RWPE2 (cell line): ENCODE measurements around the gene MRPL22.

Experiments
- ATAC-seq: fragments of 200-7000 bp; cut with Tn5 transposase; 3 replicates; pipeline ENCODE4 v1.9.1; 2021; ENCODE audit warnings: low read depth
- DNase-seq: peaks from one replicate; pipeline ENCODE4 v3.0.0-alpha.2; 2020; ENCODE audit warnings: low spot score
- H3K27ac ChIP-seq: fragments of 450-650 bp; 2 replicates; pipeline ENCODE4 v1.5.1; 2017; ENCODE audit warnings: mild to moderate bottlenecking; ENCODE audit not compliant: poor library complexity, severe bottlenecking
- H3K27me3 ChIP-seq: fragments of 250-450 bp; sonication (Bioruptor Pico); 2 replicates; pipeline ENCODE4 v1.5.1; 2021; ENCODE audit warnings: mild to moderate bottlenecking, moderate library complexity; ENCODE audit not compliant: insufficient read depth, poor library complexity, severe bottlenecking
- H3K36me3 ChIP-seq: fragments of 250-450 bp; sonication (Bioruptor Pico); 2 replicates; pipeline ENCODE4 v1.5.1; 2020; ENCODE audit warnings: low read depth, mild to moderate bottlenecking, moderate library complexity
- H3K4me1 ChIP-seq: fragments of 250-450 bp; sonication (Bioruptor Pico); 2 replicates; pipeline ENCODE4 v1.5.1; 2021; ENCODE audit warnings: mild to moderate bottlenecking, moderate library complexity; ENCODE audit not compliant: insufficient read depth, poor library complexity, severe bottlenecking
- H3K4me3 ChIP-seq: fragments of 250-450 bp; sonication (Bioruptor Pico); 2 replicates; pipeline ENCODE4 v1.5.1; 2021; ENCODE audit warnings: mild to moderate bottlenecking, moderate library complexity; ENCODE audit not compliant: severe bottlenecking
- H3K9me3 ChIP-seq: fragments of 250-450 bp; sonication (Bioruptor Pico); 2 replicates; pipeline ENCODE4 v1.5.1; 2021; ENCODE audit warnings: mild to moderate bottlenecking, moderate library complexity; ENCODE audit not compliant: severe bottlenecking
- TF ChIP-seq, protein P1 (sequence below): fragments of 450-650 bp; IDR thresholded peaks from one replicate; pipeline ENCODE4 v1.5.1; 2017; ENCODE audit warnings: mild to moderate bottlenecking, moderate library complexity; ENCODE audit not compliant: poor library complexity, severe bottlenecking

MRPL22 gene

DNA sequence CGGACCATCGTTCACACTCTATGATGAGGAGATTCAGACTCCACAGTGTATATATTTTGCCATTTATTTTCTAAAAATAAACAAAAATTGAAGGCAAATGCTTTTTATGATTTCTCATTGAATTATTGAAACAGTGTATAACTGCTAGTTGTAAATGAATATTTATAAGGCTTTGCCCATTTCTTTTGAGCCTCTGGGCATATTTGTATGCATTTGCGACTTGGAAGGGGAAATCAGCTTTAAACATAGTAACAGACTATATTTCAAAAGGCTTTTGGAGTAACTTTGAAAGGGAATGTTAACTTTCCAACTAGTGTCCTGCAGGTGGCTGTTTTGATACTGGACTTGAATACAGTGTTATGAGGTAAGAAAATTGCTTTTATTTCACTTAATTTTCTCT, 26.0 kb downstream of the MRPL22 start:
- H3K4me3 ChIP-seq: no peak overlapping the region
- no peak for DNase-seq

GRCh38 chr5:154967421-154968024, 26.6 kb downstream of the MRPL22 start:
- no peak for DNase-seq

More for the DNA sequence above, 26.0 kb downstream of the MRPL22 start:
- Histone ChIP-seq H3K9me3 (no peaks in the 10 kb centered on the region), H3K27me3 (no peaks in the 10 kb centered on the region), H3K4me1 (peaks cover 11% of the 10 kb centered on the region), H3K36me3 (peaks cover 58% of the 10 kb centered on the region), H3K27ac (no peak overlapping the region)
- ATAC-seq: no peak
- TF ChIP-seq, protein P1, sequence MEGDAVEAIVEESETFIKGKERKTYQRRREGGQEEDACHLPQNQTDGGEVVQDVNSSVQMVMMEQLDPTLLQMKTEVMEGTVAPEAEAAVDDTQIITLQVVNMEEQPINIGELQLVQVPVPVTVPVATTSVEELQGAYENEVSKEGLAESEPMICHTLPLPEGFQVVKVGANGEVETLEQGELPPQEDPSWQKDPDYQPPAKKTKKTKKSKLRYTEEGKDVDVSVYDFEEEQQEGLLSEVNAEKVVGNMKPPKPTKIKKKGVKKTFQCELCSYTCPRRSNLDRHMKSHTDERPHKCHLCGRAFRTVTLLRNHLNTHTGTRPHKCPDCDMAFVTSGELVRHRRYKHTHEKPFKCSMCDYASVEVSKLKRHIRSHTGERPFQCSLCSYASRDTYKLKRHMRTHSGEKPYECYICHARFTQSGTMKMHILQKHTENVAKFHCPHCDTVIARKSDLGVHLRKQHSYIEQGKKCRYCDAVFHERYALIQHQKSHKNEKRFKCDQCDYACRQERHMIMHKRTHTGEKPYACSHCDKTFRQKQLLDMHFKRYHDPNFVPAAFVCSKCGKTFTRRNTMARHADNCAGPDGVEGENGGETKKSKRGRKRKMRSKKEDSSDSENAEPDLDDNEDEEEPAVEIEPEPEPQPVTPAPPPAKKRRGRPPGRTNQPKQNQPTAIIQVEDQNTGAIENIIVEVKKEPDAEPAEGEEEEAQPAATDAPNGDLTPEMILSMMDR: no peak

DNA sequence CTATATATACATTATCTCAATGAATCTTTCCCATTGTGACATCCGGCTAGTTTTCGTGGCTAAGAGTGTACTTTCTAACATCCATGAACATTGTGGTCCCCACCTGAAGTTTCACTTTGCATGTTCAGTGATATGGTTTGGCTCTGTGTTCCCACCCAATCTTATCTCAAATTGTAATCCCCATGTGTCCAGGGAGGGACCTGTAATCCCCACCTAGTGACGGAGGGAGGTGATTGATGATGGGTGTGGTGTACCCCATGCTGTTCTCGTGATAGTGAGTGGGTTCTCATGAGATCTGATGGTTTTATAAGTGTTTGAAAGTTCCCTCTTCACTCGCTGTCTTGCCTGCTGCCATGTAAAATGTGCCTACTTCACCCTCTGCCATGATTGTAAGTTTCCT, 28.1 kb downstream of the MRPL22 start:
- Histone ChIP-seq H3K27ac (no peak overlapping the region), H3K4me3 (no peak overlapping the region), H3K9me3 (no peaks in the 10 kb centered on the region), H3K4me1 (no peaks in the 10 kb centered on the region), H3K36me3 (peaks cover 39% of the 10 kb centered on the region), H3K27me3 (no peaks in the 10 kb centered on the region)
- ATAC-seq: no peak
- no peak for DNase-seq
- TF ChIP-seq, protein P1: no peak

More at GRCh38 chr5:154967421-154968024, 26.6 kb downstream of the MRPL22 start:
- no peak overlapping the region for H3K27ac ChIP-seq
- no peaks in the 10 kb centered on the region for H3K9me3 ChIP-seq
- H3K4me3 ChIP-seq: no peak overlapping the region
- peaks cover 52% of the 10 kb centered on the region for H3K36me3 ChIP-seq
- ATAC-seq: no peak
- TF ChIP-seq, protein P1: peak; percentile 81
- H3K27me3 ChIP-seq: no peaks in the 10 kb centered on the region
- H3K4me1 ChIP-seq: peaks cover 4% of the 10 kb centered on the region

DNA sequence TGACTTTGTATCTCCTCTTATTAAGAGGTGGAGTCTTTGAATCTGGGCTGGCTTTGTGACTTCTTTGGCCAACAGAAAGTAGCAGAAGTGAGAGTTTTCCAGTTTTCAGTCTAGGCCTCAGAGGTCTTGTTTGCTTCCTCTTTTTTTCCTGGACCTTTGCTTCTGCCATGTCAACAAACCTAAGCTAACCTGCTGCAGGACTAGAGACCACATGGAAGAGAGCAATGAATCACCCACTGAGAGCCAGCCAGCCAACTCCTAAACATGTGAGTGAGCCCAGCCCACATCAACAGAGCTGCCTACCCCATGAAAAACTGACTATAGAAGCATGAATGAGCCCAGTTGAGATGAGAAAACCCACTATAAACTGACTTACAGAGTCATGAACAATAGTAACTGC, 29.9 kb downstream of the MRPL22 start:
- Histone ChIP-seq H3K4me3 (no peak overlapping the region), H3K27ac (no peak overlapping the region), H3K4me1 (no peaks in the 10 kb centered on the region), H3K9me3 (no peaks in the 10 kb centered on the region), H3K36me3 (peaks cover 32% of the 10 kb centered on the region), H3K27me3 (no peaks in the 10 kb centered on the region)
- TF ChIP-seq, protein P1: no peak
- ATAC-seq (peak; percentile 40; the same call in 1 of the 3 replicates), DNase-seq (no peak)

DNA sequence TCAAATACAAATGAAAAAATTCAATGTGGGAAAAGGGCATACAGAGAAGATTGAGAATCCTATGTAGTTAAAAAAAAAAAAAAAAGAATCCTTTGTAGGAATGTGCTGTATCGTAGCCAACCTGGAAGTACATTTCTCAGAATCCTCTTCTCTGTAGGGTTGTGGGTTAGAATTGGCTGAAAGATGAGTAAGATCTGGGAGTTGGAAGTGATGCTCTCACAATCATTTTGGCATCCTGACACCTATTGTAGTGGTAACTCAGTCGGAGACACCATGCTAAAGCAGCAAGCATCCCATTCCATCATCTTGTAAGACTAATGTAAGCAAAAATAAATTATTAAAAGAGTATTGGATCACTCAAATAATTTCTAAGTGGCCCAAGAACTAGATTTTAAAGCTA, 30.6 kb downstream of the MRPL22 start:
- Histone ChIP-seq H3K27me3 (no peaks in the 10 kb centered on the region), H3K27ac (no peak overlapping the region), H3K36me3 (peaks cover 27% of the 10 kb centered on the region), H3K4me3 (no peak overlapping the region), H3K4me1 (no peaks in the 10 kb centered on the region), H3K9me3 (no peaks in the 10 kb centered on the region)
- TF ChIP-seq, protein P1: no peak
- DNase-seq (no peak), ATAC-seq (no peak)
